PC-9 (cell line): ENCODE data around the gene CBLN4. TPM values are rescaled to one million over a fixed set of nuclear protein-coding genes. Genes with fewer than 3 reads are reported as not detected.

Experiments used
- Bru-seq: library from RNA; stranded (reverse); fragments of 400-500 nt; gene quantifications from one replicate; lab custom pipeline; 2021; lab: Mats Ljungman, UMichigan
- BruChase-seq, 2 experiments: library from RNA; stranded (reverse); fragments of 400-500 nt; gene quantifications; one replicate each; lab custom pipeline; 2021; lab: Mats Ljungman, UMichigan
- BruUV-seq: library from RNA; stranded (reverse); fragments of 400-500 nt; replicated peaks from 2 replicates; lab custom pipeline; 2021; lab: Mats Ljungman, UMichigan
- CTCF ChIA-PET: fragments of 300-600 bp; sonication (Branson Sonifier 250); formaldehyde crosslinking; loops from one replicate; lab custom pipeline; 2022; ENCODE audit warnings: antibody characterized with exemption; lab: Charles Lee
- POLR2A ChIA-PET: fragments of 300-600 bp; sonication (Branson Sonifier 250); formaldehyde crosslinking; loops from one replicate; lab custom pipeline; 2022; ENCODE audit warnings: antibody characterized with exemption; ENCODE audit not compliant: unreplicated experiment; lab: Charles Lee
- DNase-seq, 2 experiments: peaks; one replicate each; pipeline versions ENCODE4 v3.0.0 to v3.0.0-alpha.2; 2015 to 2022; ENCODE audit warnings: mixed read lengths in 1 of 2
- H2AFZ ChIP-seq: fragments of 200-600 bp; sonication (generic); 2 replicates; pipeline ENCODE4 v1.8.1; 2017; ENCODE audit warnings: antibody characterized with exemption
- H3F3A ChIP-seq: fragments of 200-600 bp; sonication (generic); 2 replicates; pipeline ENCODE4 v1.8.1; 2017; ENCODE audit warnings: antibody characterized with exemption, mild to moderate bottlenecking, low read depth; ENCODE audit not compliant: insufficient read depth
- H3K27ac ChIP-seq: fragments of 200-600 bp; sonication (generic); 2 replicates; pipeline ENCODE4 v1.6.1; 2016; ENCODE audit warnings: mixed run types
- H3K27me3 ChIP-seq: fragments of 200-600 bp; sonication (generic); 2 replicates; pipeline ENCODE4 v1.6.1; 2016; ENCODE audit warnings: low read depth, mixed run types; ENCODE audit not compliant: insufficient read depth
- H3K36me3 ChIP-seq: fragments of 200-600 bp; sonication (generic); 2 replicates; pipeline ENCODE4 v1.6.1; 2016; ENCODE audit warnings: low read depth, mixed run types
- H3K4me1 ChIP-seq: fragments of 200-600 bp; sonication (generic); replicated peaks from 2 replicates; pipeline ENCODE4 v1.6.1; 2016; ENCODE audit warnings: mixed run types; ENCODE audit not compliant: insufficient read depth
- H3K4me2 ChIP-seq: fragments of 200-600 bp; sonication (generic); 2 replicates; pipeline ENCODE4 v1.6.1; 2017; ENCODE audit warnings: mixed run types
- H3K4me3 ChIP-seq: fragments of 200-600 bp; sonication (generic); 2 replicates; pipeline ENCODE4 v1.6.1; 2016; ENCODE audit warnings: mixed run types
- H3K79me2 ChIP-seq: fragments of 200-600 bp; sonication (generic); 2 replicates; pipeline ENCODE4 v1.6.1; 2017; ENCODE audit warnings: low read depth, mixed run types
- H3K9me2 ChIP-seq: fragments of 200-600 bp; sonication (generic); 2 replicates; pipeline ENCODE4 v1.8.1; 2017; ENCODE audit warnings: mild to moderate bottlenecking; ENCODE audit not compliant: insufficient read depth
- H3K9me3 ChIP-seq: fragments of 200-600 bp; sonication (generic); 2 replicates; pipeline ENCODE4 v1.8.1; 2016; ENCODE audit warnings: low read depth; ENCODE audit not compliant: insufficient read depth
- H4K20me1 ChIP-seq: fragments of 200-600 bp; sonication (generic); 2 replicates; pipeline ENCODE4 v1.8.1; 2017; ENCODE audit not compliant: insufficient read depth
- CTCF ChIP-seq: fragments of 200-600 bp; sonication (generic); conservative IDR thresholded peaks from 2 replicates; pipeline ENCODE4 v1.6.1; 2017; ENCODE audit warnings: mixed run types, antibody characterized with exemption, mild to moderate bottlenecking, moderate library complexity
- EZH2 ChIP-seq: fragments of 200-600 bp; sonication (generic); IDR thresholded peaks from 2 replicates; pipeline ENCODE4 v1.8.0; 2017; ENCODE audit warnings: antibody characterized with exemption, low read depth
- intact Hi-C: fragments of 100-400 bp; cut with micrococcal nuclease; formaldehyde crosslinking; loops from one replicate; pipeline ENCODE4 v1.10.0; 2022; ENCODE audit not compliant: unreplicated experiment
- long read RNA-seq: library from polyadenylated mRNA; stranded (forward); transcript quantifications from one replicate; pipeline ENCODE4 v2.0.0, GENCODE V29; 2022
- total RNA-seq: library from RNA; stranded (reverse); gene quantifications from 2 replicates; pipeline ENCODE4 v1.2.3, GENCODE V29; 2021

The CBLN4 gene
- total RNA-seq (not detected in 2 replicates), Bru-seq, nascent RNA (not detected), BruChase-seq, experiment 1, labeled RNA remaining after a 2-hour chase (not detected), BruChase-seq, experiment 2, labeled RNA remaining after a 6-hour chase (not detected)
- long read RNA-seq, result 0 reads

GRCh38 chr20:56005389-56005715, at the start of gene CBLN4:
Gene CBLN4 (minus strand): TSS chr20:56005519. CDS start chr20:56004171, 1,348 bp downstream.
- H3K79me2 ChIP-seq, result no peaks in the 10 kb centered on the region
- H3K4me3 ChIP-seq, result no peak within 1 kb of the TSS
- POLR2A ChIA-PET, result no interaction called here
- H3K4me2 ChIP-seq, result no peak within 1 kb of the TSS
- H3K27me3 ChIP-seq, result peaks cover 2% of the 10 kb centered on the region; the same call in 1 of the 2 replicates
- no peak within 1 kb of the TSS; the same call in 1 of the 2 replicates for H2AFZ ChIP-seq
- H3K27ac ChIP-seq, result no peak within 1 kb of the TSS
- no peaks in the 10 kb centered on the region for H3K9me2 ChIP-seq
- intact Hi-C loops, result no loop called here
- no peaks in the 10 kb centered on the region for H3F3A ChIP-seq
- H3K36me3 ChIP-seq, result no peaks in the 10 kb centered on the region
- no peak for TF ChIP-seq EZH2
- no peak for TF ChIP-seq CTCF
- H3K4me1 ChIP-seq, result no peaks in the 10 kb centered on the region
- no TSS peak for BruUV-seq
- CTCF ChIA-PET, result no interaction called here
- no peaks in the 10 kb centered on the region for H4K20me1 ChIP-seq
- H3K9me3 ChIP-seq, result no peaks in the 10 kb centered on the region
- no peak for DNase-seq

- Histone ChIP-seq H3K4me2 (no peak overlapping the region), H3K4me3 (no peak overlapping the region), H3K9me3 (no peaks in the 10 kb centered on the region), H3F3A (no peaks in the 10 kb centered on the region), H3K27me3 (no peaks in the 10 kb centered on the region), H3K27ac (no peak overlapping the region), H4K20me1 (no peaks in the 10 kb centered on the region), H3K4me1 (no peaks in the 10 kb centered on the region), H3K79me2 (no peaks in the 10 kb centered on the region), H2AFZ (no peak overlapping the region), H3K36me3 (no peaks in the 10 kb centered on the region), H3K9me2 (no peaks in the 10 kb centered on the region)
- BruUV-seq, result no TSS peak
- POLR2A ChIA-PET, result no interaction called here
- TF ChIP-seq CTCF, result no peak
- TF ChIP-seq EZH2, result no peak
- no peak for DNase-seq
- CTCF ChIA-PET, result no interaction called here
- intact Hi-C loops, result no loop called here
Observed at GRCh38 chr20:56043227-56043626, 37.9 kb upstream of the CBLN4 start.

GRCh38 chr20:56032251-56032650, 26.9 kb upstream of the CBLN4 start:
- ChIA-PET POLR2A (no interaction called here), CTCF (no interaction called here)
- H3K27me3 ChIP-seq, result no peaks in the 10 kb centered on the region
- DNase-seq, result no peak
- H3K9me2 ChIP-seq, result 0 out of 2 replicates have a peak, but pooled peaks cover 4% of the 10 kb centered on the region
- H3K4me3 ChIP-seq, result no peak overlapping the region
- BruUV-seq, result no TSS peak
- no peak for TF ChIP-seq EZH2
- no peak for TF ChIP-seq CTCF
- intact Hi-C loops, result no loop called here
- H3F3A ChIP-seq, result no peaks in the 10 kb centered on the region
- H4K20me1 ChIP-seq, result no peaks in the 10 kb centered on the region
- no peak overlapping the region for H2AFZ ChIP-seq
- no peaks in the 10 kb centered on the region for H3K79me2 ChIP-seq
- no peak overlapping the region for H3K27ac ChIP-seq
- H3K4me2 ChIP-seq, result no peak overlapping the region
- H3K36me3 ChIP-seq, result no peaks in the 10 kb centered on the region
- no peaks in the 10 kb centered on the region for H3K4me1 ChIP-seq
- H3K9me3 ChIP-seq, result peaks cover 15% of the 10 kb centered on the region; the same call in 1 of the 2 replicates
